Lower lobe of right lung (tissue), 2 donors: Measurements from ENCODE around the gene NDRG3. TPM values are rescaled to one million over a fixed set of nuclear protein-coding genes. Genes with fewer than 3 reads are reported as not detected.

ENCODE experiments used
- ATAC-seq, 2 donors: fragments of 200-7000 bp; cut with Tn5 transposase; one replicate each; pipeline ENCODE4 v1.9.1; 2020 to 2022; ENCODE audit warnings: mild to moderate bottlenecking in 2 of 2, moderate library complexity in 2 of 2
- DNase-seq: peaks from one replicate; pipeline ENCODE4 v3.0.0-alpha.2; 2020
- H3K27ac ChIP-seq: fragments of 200-600 bp; one replicate; pipeline ENCODE4 v1.8.0; 2022
- H3K27me3 ChIP-seq: fragments of 200-600 bp; one replicate; pipeline ENCODE4 v1.8.0; 2022; ENCODE audit warnings: low read depth
- H3K36me3 ChIP-seq: fragments of 200-600 bp; one replicate; pipeline ENCODE4 v1.8.0; 2022; ENCODE audit warnings: mild to moderate bottlenecking
- H3K4me1 ChIP-seq: fragments of 200-600 bp; one replicate; pipeline ENCODE4 v1.8.0; 2022
- H3K4me3 ChIP-seq: fragments of 200-600 bp; one replicate; pipeline ENCODE4 v1.8.0; 2022; ENCODE audit warnings: mild to moderate bottlenecking
- H3K9me3 ChIP-seq: fragments of 200-600 bp; one replicate; pipeline ENCODE4 v1.8.0; 2022
- CTCF ChIP-seq: fragments of 200-600 bp; IDR thresholded peaks from one replicate; pipeline ENCODE4 v1.8.0; 2022; ENCODE audit warnings: antibody characterized with exemption, mild to moderate bottlenecking
- intact Hi-C: fragments of 100-400 bp; cut with DNase I; formaldehyde crosslinking; loops from one replicate; pipeline ENCODE4 v1.11.0; 2022
- total RNA-seq: library from RNA; stranded (reverse); fragmentation: NEBNext Ultra II Directional; extraction: Animal tissue kit (Norgen Biotek cat#: 25700); gene quantifications from one replicate; pipeline ENCODE4 v1.2.1, GENCODE V29; 2021
- donor health status: DM: no; HTN: yes; CAD: no; lungs with severe emphysema.

Gene NDRG3
- total RNA-seq, 1 donor from 2014 or later, result 30.4 TPM

- H3K27ac ChIP-seq, result no peak overlapping the region
- H3K4me3 ChIP-seq, result no peak overlapping the region
- DNase-seq (no peak), ATAC-seq (no peak)
- TF ChIP-seq CTCF, result no peak
- H3K9me3 ChIP-seq, result no peaks in the 10 kb centered on the region
- H3K36me3 ChIP-seq, result peaks cover 35% of the 10 kb centered on the region
- intact Hi-C loops, result no loop called here
- H3K27me3 ChIP-seq, result no peaks in the 10 kb centered on the region
- H3K4me1 ChIP-seq, result no peaks in the 10 kb centered on the region
These were observed 75.1 kb downstream of the NDRG3 start for GRCh38 chr20:36670665-36671357.

- intact Hi-C loops, result no loop called here
- no peak for TF ChIP-seq CTCF
- Histone ChIP-seq H3K4me3 (no peak overlapping the region), H3K9me3 (no peaks in the 10 kb centered on the region), H3K36me3 (peaks cover 75% of the 10 kb centered on the region), H3K27ac (no peak overlapping the region), H3K4me1 (no peaks in the 10 kb centered on the region), H3K27me3 (no peaks in the 10 kb centered on the region)
- DNase-seq (no peak), ATAC-seq (no peak)
These were observed 79.6 kb downstream of the NDRG3 start for GRCh38 chr20:36666181-36666740.

- Histone ChIP-seq H3K4me1 (no peaks in the 10 kb centered on the region), H3K9me3 (no peaks in the 10 kb centered on the region), H3K4me3 (no peak overlapping the region), H3K27ac (no peak overlapping the region), H3K36me3 (peaks cover 66% of the 10 kb centered on the region), H3K27me3 (no peaks in the 10 kb centered on the region)
- TF ChIP-seq CTCF, result no peak
- intact Hi-C loops, result no loop called here
- DNase-seq (no peak), ATAC-seq (no peak)
These were observed 82.9 kb downstream of the NDRG3 start for GRCh38 chr20:36663031-36663430.

DNA sequence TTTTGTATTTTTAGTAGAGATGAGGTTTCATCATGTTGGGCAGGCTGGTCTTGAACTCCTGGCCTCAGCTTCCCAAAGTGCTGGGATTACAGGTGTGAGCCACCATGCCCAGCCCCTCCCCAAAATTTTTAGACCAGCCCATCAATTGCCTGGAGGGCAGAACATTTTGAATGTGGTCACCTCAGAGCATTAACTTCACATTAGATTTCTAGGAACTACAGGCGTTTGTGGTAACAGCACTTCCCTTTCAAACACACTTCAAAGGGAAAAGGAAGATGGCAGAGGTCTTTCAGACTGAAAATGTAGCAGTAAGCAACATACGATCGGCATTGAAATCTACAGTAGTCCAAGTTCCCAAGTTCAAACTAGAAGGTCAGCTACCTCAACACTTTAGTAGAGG, 87.6 kb downstream of the NDRG3 start:
- DNase-seq, result no peak
- intact Hi-C loops, result no loop called here
- Histone ChIP-seq H3K4me3 (no peak overlapping the region), H3K36me3 (peaks cover 67% of the 10 kb centered on the region), H3K27me3 (no peaks in the 10 kb centered on the region), H3K9me3 (no peaks in the 10 kb centered on the region), H3K27ac (no peak overlapping the region), H3K4me1 (no peaks in the 10 kb centered on the region)
- TF ChIP-seq CTCF, result no peak
- no peak for ATAC-seq

DNA sequence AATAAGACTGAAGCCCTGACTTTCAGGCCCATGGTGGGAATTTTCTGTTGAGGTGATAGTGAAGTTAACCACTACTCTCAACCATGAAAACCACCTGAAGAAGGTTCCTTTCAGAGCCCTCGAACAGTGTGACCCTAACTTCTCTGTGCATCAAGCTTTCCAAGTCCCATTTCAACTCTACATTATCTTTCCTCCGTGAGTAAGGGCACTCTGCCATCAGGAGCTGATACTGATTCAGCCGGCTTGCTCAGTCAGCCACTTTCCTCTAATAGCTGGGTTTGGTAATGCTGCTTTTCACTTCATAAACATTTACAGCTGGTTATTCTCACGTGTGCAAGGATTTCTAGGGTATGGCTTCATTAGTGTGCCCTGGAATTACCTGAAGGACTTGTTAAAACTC, 89.2 kb downstream of the NDRG3 start:
- no peaks in the 10 kb centered on the region for H3K27me3 ChIP-seq
- H3K4me1 ChIP-seq, result no peaks in the 10 kb centered on the region
- peaks cover 61% of the 10 kb centered on the region for H3K36me3 ChIP-seq
- no peak for DNase-seq
- no peak for ATAC-seq
- no peak for TF ChIP-seq CTCF
- H3K4me3 ChIP-seq, result no peak overlapping the region
- H3K27ac ChIP-seq, result no peak overlapping the region
- intact Hi-C loops, result no loop called here
- H3K9me3 ChIP-seq, result no peaks in the 10 kb centered on the region
